ENCODE results near the gene BRPF3.
"Not testable (repeated sequence)": the region's sequence is repeated elsewhere in the genome, so short reads cannot be mapped to it uniquely, and the experiment has no call there.

Gene BRPF3

DNA sequence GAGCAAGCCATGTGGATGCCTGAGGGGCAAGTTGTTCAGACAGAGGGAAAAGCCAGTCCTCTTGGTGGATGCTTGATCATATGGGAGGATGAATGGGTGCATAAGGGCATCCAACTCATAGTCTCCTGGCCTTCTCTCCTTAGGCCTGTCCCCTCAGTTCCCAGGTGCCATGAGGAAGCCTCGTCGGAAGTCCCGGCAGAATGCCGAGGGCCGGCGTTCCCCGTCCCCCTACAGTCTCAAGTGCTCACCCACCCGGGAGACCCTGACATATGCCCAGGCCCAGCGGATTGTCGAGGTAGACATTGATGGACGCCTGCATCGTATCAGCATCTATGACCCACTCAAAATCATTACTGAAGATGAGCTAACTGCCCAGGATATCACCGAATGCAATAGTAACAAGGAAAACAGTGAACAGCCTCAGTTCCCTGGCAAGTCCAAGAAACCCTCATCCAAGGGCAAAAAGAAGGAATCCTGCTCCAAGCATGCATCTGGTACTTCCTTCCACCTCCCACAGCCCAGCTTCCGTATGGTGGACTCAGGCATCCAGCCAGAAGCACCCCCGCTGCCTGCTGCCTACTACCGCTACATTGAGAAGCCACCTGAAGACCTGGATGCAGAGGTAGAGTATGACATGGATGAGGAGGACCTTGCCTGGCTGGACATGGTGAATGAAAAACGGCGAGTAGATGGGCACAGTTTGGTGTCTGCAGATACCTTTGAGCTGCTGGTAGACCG, 3.8 kb downstream of the BRPF3 start:
- no peak for DNase-seq

DNA sequence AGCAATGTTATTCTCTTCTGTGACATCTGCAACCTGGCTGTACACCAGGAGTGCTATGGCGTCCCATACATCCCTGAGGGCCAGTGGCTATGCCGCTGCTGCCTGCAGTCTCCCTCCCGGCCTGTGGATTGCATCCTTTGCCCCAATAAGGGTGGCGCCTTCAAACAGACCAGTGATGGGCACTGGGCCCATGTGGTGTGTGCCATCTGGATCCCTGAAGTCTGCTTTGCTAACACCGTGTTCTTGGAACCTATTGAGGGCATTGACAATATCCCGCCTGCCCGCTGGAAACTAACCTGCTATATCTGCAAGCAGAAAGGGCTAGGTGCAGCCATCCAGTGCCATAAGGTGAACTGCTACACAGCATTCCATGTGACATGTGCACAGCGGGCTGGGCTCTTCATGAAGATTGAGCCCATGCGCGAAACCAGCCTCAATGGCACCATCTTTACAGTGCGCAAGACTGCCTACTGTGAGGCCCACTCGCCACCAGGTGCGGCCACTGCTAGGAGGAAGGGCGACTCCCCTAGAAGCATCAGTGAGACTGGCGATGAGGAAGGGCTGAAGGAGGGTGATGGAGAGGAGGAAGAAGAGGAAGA, 4.6 kb downstream of the BRPF3 start:
- no peak for DNase-seq

DNA sequence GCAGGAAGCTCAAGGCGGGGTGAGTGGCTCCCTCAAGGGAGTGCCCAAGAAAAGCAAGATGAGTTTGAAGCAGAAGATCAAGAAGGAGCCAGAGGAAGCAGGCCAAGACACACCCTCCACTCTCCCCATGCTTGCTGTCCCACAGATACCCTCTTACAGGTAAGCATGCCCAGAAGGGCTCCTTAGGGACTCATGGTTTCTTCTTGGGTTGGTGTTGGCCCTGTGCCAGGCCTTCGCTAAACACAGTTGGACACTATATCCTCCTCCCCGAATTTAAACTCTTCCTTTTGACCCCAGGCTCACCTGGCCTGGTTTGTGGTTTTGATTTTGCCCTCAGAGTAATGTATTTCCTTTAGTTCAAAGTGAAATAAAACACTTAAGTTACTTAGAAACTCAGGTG, 5.1 kb downstream of the BRPF3 start:
- no peak for DNase-seq

DNA sequence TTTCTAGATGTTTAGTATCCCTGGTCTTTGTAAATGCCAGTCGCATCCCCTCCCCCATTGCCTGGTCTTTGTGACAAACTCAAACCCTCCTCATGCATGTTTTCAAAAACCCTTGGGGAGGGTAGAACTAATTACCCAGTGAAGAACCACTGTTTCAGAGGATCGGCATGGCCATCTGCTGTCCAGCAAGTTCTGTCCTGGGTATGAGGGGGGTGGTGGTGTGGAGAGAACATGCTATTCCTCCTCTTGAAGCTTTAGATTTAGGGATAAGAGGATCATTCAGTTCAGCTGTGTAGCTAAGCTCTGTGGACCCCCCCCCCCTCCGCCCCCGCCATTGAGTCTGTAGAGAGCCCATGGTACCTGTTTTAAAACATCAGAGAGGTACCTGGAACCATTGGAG, 5.6 kb downstream of the BRPF3 start:
- no peak for DNase-seq

- no peak for DNase-seq
Observed at GRCh38 chr6:36204068-36204753, 7.7 kb downstream of the BRPF3 start.

- DNase-seq = no peak
Observed at GRCh38 chr6:36207155-36207554, 10.6 kb downstream of the BRPF3 start.

- no peak for DNase-seq
Observed at GRCh38 chr6:36209606-36210005, 13.1 kb downstream of the BRPF3 start.

DNA sequence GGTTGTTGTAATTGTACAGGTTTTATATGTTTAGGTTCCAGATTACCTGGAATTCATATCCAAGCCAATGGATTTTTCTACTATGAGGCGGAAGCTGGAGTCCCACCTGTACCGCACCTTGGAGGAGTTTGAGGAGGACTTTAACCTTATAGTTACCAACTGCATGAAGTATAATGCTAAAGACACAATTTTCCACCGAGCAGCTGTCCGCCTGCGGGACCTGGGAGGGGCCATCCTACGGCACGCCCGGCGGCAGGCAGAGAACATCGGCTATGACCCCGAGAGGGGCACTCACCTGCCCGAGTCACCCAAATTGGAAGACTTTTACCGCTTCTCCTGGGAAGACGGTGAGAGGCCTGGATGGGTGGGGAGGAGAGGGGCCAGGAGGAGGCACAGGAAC, 13.6 kb downstream of the BRPF3 start:
- no peak for DNase-seq

GRCh38 chr6:36210886-36211595, 14.5 kb downstream of the BRPF3 start:
- no peak for DNase-seq

- no peak for DNase-seq
Observed at GRCh38 chr6:36216559-36216958, 20.0 kb downstream of the BRPF3 start.

DNA sequence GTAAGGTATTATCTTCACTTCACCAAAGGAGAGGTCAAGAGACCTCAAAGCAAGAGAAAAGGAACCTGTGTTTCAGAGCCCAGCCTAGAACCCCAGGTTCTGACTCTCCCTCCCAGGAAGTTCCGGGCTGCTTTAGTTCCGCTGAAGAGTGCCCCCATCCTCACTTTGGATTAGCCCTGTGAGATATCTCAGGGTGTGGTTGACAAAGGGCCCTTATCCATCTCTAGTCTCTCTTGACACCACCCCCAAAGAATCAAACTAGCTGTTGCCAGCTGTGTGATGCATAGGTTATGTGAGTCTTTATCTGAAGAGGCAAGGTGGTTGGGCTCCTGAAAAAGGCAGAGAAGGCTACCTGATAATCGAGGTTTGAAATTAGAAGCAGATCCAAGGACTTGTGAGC, 20.6 kb downstream of the BRPF3 start:
- no peak for DNase-seq

DNA sequence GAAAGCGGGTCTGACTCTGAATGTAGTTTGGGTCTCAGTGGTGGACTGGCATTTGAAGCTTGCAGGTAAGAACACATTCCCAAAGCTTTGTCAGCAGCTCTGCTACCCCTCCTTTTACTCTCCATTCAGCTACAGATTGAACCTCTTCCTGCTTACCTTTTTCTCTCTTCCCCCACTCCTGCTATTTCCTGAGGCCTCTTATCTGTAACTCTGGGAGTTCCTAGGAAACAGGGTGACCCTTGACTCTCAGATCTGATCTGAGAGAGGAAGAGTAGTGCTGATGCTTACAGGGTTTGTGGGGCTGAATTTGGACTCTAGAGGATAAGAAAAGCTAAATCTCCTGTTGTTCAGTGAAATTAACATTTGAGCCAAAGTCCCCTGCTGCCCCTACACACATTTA, 21.4 kb downstream of the BRPF3 start:
- DNase-seq = no peak

DNA sequence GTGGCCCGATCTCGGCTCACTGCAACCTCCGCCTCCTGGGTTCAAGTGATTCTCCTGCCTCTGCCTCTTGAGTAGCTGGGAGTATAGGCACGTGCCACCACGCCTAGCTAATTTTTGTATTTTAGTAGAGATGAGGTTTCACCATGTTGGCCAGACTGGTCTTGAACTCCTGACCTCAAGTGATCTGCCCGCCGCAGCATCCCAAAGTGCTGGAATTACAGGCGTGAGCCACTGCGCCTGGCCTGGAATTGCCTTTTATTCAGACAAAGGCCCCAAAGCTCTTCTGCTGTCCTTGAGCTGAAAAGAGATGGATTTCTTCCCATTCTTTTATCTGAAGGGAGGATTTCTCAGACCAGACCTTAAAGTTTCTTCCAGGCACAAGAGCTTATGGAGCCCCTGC, 22.0 kb downstream of the BRPF3 start:
- DNase-seq = not testable (repeated sequence)

GRCh38 chr6:36219081-36219480, 22.5 kb downstream of the BRPF3 start:
- DNase-seq = no peak

DNA sequence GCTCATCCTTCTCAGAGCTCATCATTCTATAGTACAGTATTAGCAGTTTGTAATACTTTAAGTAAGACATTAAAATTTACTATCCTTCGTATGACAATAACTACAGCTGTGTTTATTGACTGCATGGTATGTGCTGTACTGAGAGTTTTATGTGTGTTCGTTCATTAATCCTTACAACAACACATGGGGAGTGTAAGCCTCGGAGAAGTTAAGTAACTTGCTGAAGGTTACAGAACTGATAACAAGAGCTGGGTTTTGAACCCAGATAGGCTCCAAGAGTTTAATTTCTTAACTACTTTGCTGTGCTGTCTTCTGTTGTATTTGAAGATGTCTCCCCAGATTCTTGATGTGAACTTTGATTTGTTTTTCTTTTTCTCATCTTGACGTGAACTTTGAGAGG, 23.7 kb downstream of the BRPF3 start:
- no peak for DNase-seq

DNA sequence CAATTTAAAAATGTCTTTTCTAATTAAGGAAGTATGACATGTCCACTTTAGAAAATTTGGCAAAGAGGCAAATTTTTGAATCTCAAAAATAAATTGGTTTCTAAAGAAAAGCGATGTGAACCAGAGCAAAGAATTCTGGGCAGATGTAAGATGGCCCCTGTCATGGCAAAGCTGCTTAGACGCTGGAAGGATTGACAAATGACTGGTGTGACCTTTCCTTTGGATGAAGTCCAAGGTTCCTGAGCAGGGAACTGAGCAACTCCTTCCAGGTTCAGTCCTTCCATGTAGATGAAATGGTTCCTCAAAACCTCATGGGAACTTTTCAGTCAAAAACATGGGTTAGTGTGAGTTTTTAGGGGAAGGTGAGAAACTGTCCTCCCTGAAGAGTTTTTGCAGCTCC, 25.1 kb downstream of the BRPF3 start:
- no peak for DNase-seq

GRCh38 chr6:36222924-36223323, 26.4 kb downstream of the BRPF3 start:
- no peak for DNase-seq

GRCh38 chr6:36223706-36224105, 27.2 kb downstream of the BRPF3 start:
- no peak for DNase-seq

GRCh38 chr6:36224918-36225461, 28.4 kb downstream of the BRPF3 start:
- peak in 1 of 56 donors; percentile 9 for DNase-seq

DNA sequence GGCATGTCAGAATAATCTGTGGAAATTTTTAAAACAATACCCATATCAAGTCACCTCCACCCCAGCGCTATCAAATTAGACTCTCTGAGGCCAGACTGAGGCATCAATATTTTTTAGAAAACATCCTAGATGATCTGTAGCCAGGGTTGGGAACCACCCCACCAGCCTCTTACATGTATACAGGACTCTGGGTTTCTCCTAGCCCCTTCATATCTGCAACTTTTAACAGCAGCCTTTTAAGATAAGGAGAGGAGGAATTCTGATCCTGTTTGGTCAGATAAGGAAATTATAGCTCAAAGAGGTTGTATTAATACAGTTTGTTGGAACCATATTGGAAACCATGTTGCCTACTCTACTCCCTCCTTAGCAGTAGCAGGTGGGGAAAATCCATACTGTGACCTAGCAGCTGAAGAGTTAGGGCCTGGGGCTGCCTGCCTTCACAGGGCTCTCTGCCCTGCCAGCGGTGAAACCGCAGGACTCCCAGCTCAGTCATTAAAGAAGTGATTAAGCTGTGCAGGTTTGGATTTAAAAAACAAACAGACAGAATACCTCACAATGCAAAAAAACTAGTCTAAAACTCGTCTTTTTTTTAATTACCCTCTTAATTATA, 30.0 kb downstream of the BRPF3 start:
- no peak for DNase-seq

Data from nucleus accumbens (tissue), 56 donors.